ENCODE measurements around the gene OLFM1. TPM values are rescaled to one million over a fixed set of nuclear protein-coding genes. Genes with fewer than 3 reads are reported as not detected.

Gene OLFM1
- total RNA-seq (2021) (not detected in 2 replicates), Bru-seq, nascent RNA (not detected), BruChase-seq, experiment 1, labeled RNA remaining after a 2-hour chase (not detected), BruChase-seq, experiment 2, labeled RNA remaining after a 6-hour chase (percentile 2 among the genes with signal in this experiment)
- long read RNA-seq, result 0 reads

GRCh38 chr9:135087489-135087792 lies at the start of gene OLFM1:
Gene OLFM1 (plus strand): TSS chr9:135087668. CDS start chr9:135087990, 322 bp downstream.
- Histone ChIP-seq H3K4me2 (no peak within 1 kb of the TSS), H2AFZ (no peak within 1 kb of the TSS), H3K4me1 (replicated peaks; ENCODE audit: insufficient read depth) (no peaks in the 10 kb centered on the region), H3K27ac (no peak within 1 kb of the TSS), H4K20me1 (ENCODE audit: insufficient read depth) (no peaks in the 10 kb centered on the region), H3F3A (ENCODE audit: insufficient read depth, low read depth) (no peaks in the 10 kb centered on the region), H3K36me3 (ENCODE audit: low read depth) (no peaks in the 10 kb centered on the region), H3K79me2 (ENCODE audit: low read depth) (no peaks in the 10 kb centered on the region), H3K9me3 (ENCODE audit: insufficient read depth, low read depth) (no peaks in the 10 kb centered on the region), H3K9me2 (ENCODE audit: insufficient read depth) (no peaks in the 10 kb centered on the region), H3K4me3 (no peak within 1 kb of the TSS), H3K27me3 (ENCODE audit: insufficient read depth, low read depth) (peaks cover 69% of the 10 kb centered on the region)
- intact Hi-C loops (cut with micrococcal nuclease; ENCODE audit: unreplicated experiment), result no loop called here
- no peak for DNase-seq
- ChIA-PET CTCF (no interaction called here), POLR2A (ENCODE audit: unreplicated experiment) (no interaction called here)
- TF ChIP-seq EZH2 (IDR thresholded peaks at IDR 0.05; ENCODE audit: low read depth) (no peak), CTCF (conservative IDR thresholded peaks at IDR 0.05) (no peak)
- no TSS peak for BruUV-seq (replicated peaks)

- no TSS peak for BruUV-seq (replicated peaks)
- ChIA-PET CTCF (no interaction called here), POLR2A (ENCODE audit: unreplicated experiment) (no interaction called here)
- TF ChIP-seq EZH2 (IDR thresholded peaks at IDR 0.05; ENCODE audit: low read depth) (no peak), CTCF (conservative IDR thresholded peaks at IDR 0.05) (no peak)
- Histone ChIP-seq H3K9me3 (ENCODE audit: insufficient read depth, low read depth) (no peaks in the 10 kb centered on the region), H3K79me2 (ENCODE audit: low read depth) (no peaks in the 10 kb centered on the region), H2AFZ (no peak overlapping the region), H3K27ac (no peak overlapping the region), H3K4me3 (no peak overlapping the region), H3K4me1 (replicated peaks; ENCODE audit: insufficient read depth) (no peaks in the 10 kb centered on the region), H4K20me1 (ENCODE audit: insufficient read depth) (no peaks in the 10 kb centered on the region), H3K9me2 (ENCODE audit: insufficient read depth) (no peaks in the 10 kb centered on the region), H3K36me3 (ENCODE audit: low read depth) (no peaks in the 10 kb centered on the region), H3K4me2 (no peak overlapping the region), H3F3A (ENCODE audit: insufficient read depth, low read depth) (no peaks in the 10 kb centered on the region), H3K27me3 (ENCODE audit: insufficient read depth, low read depth) (peaks cover 90% of the 10 kb centered on the region)
- DNase-seq, result no peak
- intact Hi-C loops (cut with micrococcal nuclease; ENCODE audit: unreplicated experiment), result no loop called here
Measured at GRCh38 chr9:135038331-135038730, 49.1 kb upstream of the OLFM1 start.

GRCh38 chr9:135038826-135039225 lies 48.6 kb upstream of the OLFM1 start:
- DNase-seq, result no peak
- peaks cover 92% of the 10 kb centered on the region for H3K27me3 ChIP-seq (ENCODE audit: insufficient read depth, low read depth)
- H3K4me2 ChIP-seq, result no peak overlapping the region
- no TSS peak for BruUV-seq (replicated peaks)
- no peaks in the 10 kb centered on the region for H3K4me1 ChIP-seq (replicated peaks; ENCODE audit: insufficient read depth)
- H3K79me2 ChIP-seq (ENCODE audit: low read depth), result no peaks in the 10 kb centered on the region
- intact Hi-C loops (cut with micrococcal nuclease; ENCODE audit: unreplicated experiment), result no loop called here
- TF ChIP-seq CTCF (conservative IDR thresholded peaks at IDR 0.05) (no peak), EZH2 (IDR thresholded peaks at IDR 0.05; ENCODE audit: low read depth) (no peak)
- CTCF ChIA-PET, result no interaction called here
- H3K36me3 ChIP-seq (ENCODE audit: low read depth), result no peaks in the 10 kb centered on the region
- POLR2A ChIA-PET (ENCODE audit: unreplicated experiment), result no interaction called here
- no peak overlapping the region for H3K4me3 ChIP-seq
- H3F3A ChIP-seq (ENCODE audit: insufficient read depth, low read depth), result no peaks in the 10 kb centered on the region
- no peaks in the 10 kb centered on the region for H3K9me3 ChIP-seq (ENCODE audit: insufficient read depth, low read depth)
- no peak overlapping the region for H3K27ac ChIP-seq
- no peak overlapping the region for H2AFZ ChIP-seq
- no peaks in the 10 kb centered on the region for H4K20me1 ChIP-seq (ENCODE audit: insufficient read depth)
- no peaks in the 10 kb centered on the region for H3K9me2 ChIP-seq (ENCODE audit: insufficient read depth)

All from PC-9 (cell line).